Epidermal melanocyte (primary cell): ENCODE measurements around the gene RADIL.

Source experiments
- DNase-seq: peaks from one replicate; pipeline ENCODE4 v3.0.0; 2011; ENCODE audit warnings: low spot score; ENCODE audit not compliant: insufficient read length

RADIL gene

GRCh38 chr7:4854916-4855315 is 28.6 kb downstream of the RADIL start:
- DNase-seq = no peak

GRCh38 chr7:4851459-4852422 is 31.8 kb downstream of the RADIL start:
- no peak for DNase-seq

GRCh38 chr7:4850262-4850795 is 33.2 kb downstream of the RADIL start:
- no peak for DNase-seq

GRCh38 chr7:4849390-4849789 is 34.1 kb downstream of the RADIL start:
- DNase-seq = no peak

GRCh38 chr7:4845740-4846142 is 37.8 kb downstream of the RADIL start:
- DNase-seq = no peak

GRCh38 chr7:4842319-4843064 is 41.0 kb downstream of the RADIL start:
- no peak for DNase-seq

- DNase-seq = no peak
Observed at GRCh38 chr7:4841836-4842235, 41.7 kb downstream of the RADIL start.

GRCh38 chr7:4841007-4841784 is 42.3 kb downstream of the RADIL start:
- no peak for DNase-seq

GRCh38 chr7:4840079-4840501 is 43.4 kb downstream of the RADIL start:
- no peak for DNase-seq

GRCh38 chr7:4838626-4839334 is 44.7 kb downstream of the RADIL start:
- DNase-seq = no peak

GRCh38 chr7:4837803-4838625 is 45.5 kb downstream of the RADIL start:
- DNase-seq = no peak

GRCh38 chr7:4837041-4837802 is 46.3 kb downstream of the RADIL start:
- no peak for DNase-seq

GRCh38 chr7:4836206-4836661 is 47.3 kb downstream of the RADIL start:
- no peak for DNase-seq

- no peak for DNase-seq
Observed at GRCh38 chr7:4835398-4836205, 47.9 kb downstream of the RADIL start.

GRCh38 chr7:4834601-4835397 is 48.7 kb downstream of the RADIL start:
- DNase-seq = no peak

- DNase-seq = no peak
Observed at GRCh38 chr7:4833691-4834600, 49.6 kb downstream of the RADIL start.
